ENCODE measurements around the gene CCNL2. TPM values are rescaled to one million over a fixed set of nuclear protein-coding genes. Genes with fewer than 3 reads are reported as not detected.
"Not testable (repeated sequence)": the region's sequence is repeated elsewhere in the genome, so short reads cannot be mapped to it uniquely, and the experiment has no call there.

CCNL2 gene
- total and polyA plus RNA-seq, 5 donors = 61.2 to 83.1 (median 71.3) TPM

DNA sequence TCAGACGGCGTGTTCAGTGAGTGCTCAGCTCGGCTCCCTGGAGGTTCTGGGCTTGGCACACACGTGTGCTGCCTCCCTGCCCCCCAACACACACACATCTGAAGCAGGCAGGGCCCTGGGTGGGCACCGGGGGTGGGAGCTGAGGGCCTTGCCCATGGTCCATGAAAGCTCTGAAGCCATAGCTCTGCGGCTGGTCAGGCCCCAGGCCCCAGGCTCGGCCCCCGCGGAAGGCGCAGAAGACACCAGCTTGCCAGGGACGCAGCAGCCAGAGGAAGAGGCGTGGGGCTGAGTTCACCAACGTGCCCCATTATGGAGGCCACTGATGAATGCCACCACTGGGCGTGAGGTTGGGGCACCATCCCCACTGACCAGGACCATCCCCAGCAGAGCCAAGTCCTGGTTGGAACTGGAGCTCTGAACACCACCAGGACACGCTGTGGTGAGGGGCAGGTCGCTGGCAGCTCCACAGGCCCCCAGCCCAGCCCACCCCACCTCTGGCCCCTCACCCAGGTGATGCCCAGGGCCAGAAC is 28.3 kb downstream of the CCNL2 start:
- no peaks in the 10 kb centered on the region for H3K9me3 ChIP-seq (ENCODE audit: control insufficient read depth, low read length)
- ATAC-seq = no peak
- H3K4me1 ChIP-seq (ENCODE audit: control insufficient read depth, insufficient read depth, low read length) = peaks cover 2% of the 10 kb centered on the region
- WGBS = 81% methylated on average over 16 of the region's 16 CpGs
- no peak overlapping the region for H3K4me3 ChIP-seq (ENCODE audit: low read length)
- no peaks in the 10 kb centered on the region for H3K27me3 ChIP-seq (ENCODE audit: control insufficient read depth, insufficient read depth)
- DNase-seq = peak in 1 of 3 donors; percentile 56
- H3K27ac ChIP-seq (ENCODE audit: low read length) = no peak overlapping the region
- intact Hi-C loops (cut with DNase I) = no loop called here

DNA sequence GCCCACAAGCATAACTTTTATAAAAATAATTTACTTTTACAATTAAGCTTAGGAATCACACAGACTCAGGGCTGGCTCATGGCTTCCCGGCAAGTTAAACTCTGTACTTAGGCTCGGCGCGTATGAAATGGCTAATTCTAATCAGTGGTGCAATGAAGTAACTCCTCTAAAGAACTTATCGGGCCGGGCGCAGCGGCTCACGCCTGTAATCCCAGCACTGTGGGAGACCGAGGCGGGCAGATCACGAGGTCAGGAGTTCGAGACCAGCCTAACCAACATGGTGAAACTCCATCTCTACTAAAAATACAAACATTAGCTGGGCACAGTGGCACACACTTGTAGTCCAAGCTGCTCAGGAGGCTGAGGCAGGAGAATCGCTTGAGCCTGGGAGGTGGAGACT is 29.0 kb downstream of the CCNL2 start:
- H3K27me3 ChIP-seq (ENCODE audit: control insufficient read depth, insufficient read depth); H3K27ac ChIP-seq (ENCODE audit: low read length); H3K4me1 ChIP-seq (ENCODE audit: control insufficient read depth, insufficient read depth, low read length); ATAC-seq; H3K9me3 ChIP-seq (ENCODE audit: control insufficient read depth, low read length); H3K4me3 ChIP-seq (ENCODE audit: low read length); intact Hi-C loops (cut with DNase I): not testable (repeated sequence)
- WGBS = 93% methylated on average over 14 of the region's 14 CpGs
- peak in 1 of 3 donors; percentile 14 for DNase-seq

- intact Hi-C loops (cut with DNase I) = no loop called here
- Histone ChIP-seq H3K27me3 (ENCODE audit: control insufficient read depth, insufficient read depth) (no peaks in the 10 kb centered on the region), H3K4me1 (ENCODE audit: control insufficient read depth, insufficient read depth, low read length) (peaks cover 2% of the 10 kb centered on the region), H3K27ac (ENCODE audit: low read length) (no peak overlapping the region), H3K4me3 (ENCODE audit: low read length) (no peak overlapping the region), H3K9me3 (ENCODE audit: control insufficient read depth, low read length) (no peaks in the 10 kb centered on the region)
- WGBS = 96% methylated on average over 5 of the region's 5 CpGs
- ATAC-seq (no peak), DNase-seq (no peak)
These were observed 31.8 kb downstream of the CCNL2 start for GRCh38 chr1:1367315-1367714.

- H3K27ac ChIP-seq (ENCODE audit: low read length) = no peak overlapping the region
- 97% methylated on average over 3 of the region's 3 CpGs for WGBS
- H3K4me3 ChIP-seq (ENCODE audit: low read length) = no peak overlapping the region
- ATAC-seq (no peak), DNase-seq (no peak)
- H3K27me3 ChIP-seq (ENCODE audit: control insufficient read depth, insufficient read depth) = no peaks in the 10 kb centered on the region
- H3K4me1 ChIP-seq (ENCODE audit: control insufficient read depth, insufficient read depth, low read length) = no peaks in the 10 kb centered on the region
- intact Hi-C loops (cut with DNase I) = no loop called here
- H3K9me3 ChIP-seq (ENCODE audit: control insufficient read depth, low read length) = no peaks in the 10 kb centered on the region
These were observed 32.5 kb downstream of the CCNL2 start for GRCh38 chr1:1366699-1367066.

DNA sequence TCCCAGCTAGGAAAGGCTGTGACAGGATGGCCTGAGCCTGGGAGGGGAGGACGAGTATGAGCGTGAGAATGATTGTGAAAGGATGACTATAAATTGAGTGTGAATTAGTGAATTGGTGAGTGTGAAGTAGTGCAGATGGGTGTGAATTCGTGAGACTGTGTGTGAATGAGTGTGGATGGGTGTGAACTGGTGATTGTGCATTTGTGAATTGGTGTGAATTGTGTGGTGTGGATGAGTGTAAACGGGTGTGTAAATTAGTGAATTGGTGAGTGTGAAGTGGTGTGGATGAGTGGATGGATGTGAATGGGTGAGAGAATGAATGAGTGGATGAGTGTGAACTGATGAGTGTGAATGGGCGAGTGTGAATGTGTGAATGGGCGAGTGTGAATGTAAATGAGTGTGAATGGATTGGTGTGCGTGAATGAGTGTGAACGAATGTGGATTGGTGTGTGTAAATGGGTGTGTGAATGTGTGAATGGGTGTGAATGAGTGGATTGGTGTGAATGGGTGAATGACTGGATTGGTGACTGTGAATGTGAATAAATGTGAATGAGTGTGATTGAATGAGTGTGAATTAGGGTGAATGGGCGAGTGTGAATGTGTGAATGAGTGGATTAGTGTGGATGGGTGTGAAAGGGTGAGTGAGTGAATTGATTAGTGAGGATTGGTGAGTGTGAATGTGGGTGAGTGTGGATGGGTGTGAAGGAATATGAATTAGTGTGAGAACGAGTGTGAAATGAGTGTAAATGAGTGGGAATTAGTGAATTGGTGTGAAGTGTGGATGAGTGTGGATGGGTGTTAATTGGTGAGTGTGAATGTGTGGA is 33.0 kb downstream of the CCNL2 start:
- Histone ChIP-seq H3K27me3 (ENCODE audit: control insufficient read depth, insufficient read depth) (no peaks in the 10 kb centered on the region), H3K9me3 (ENCODE audit: control insufficient read depth, low read length) (no peaks in the 10 kb centered on the region), H3K4me3 (ENCODE audit: low read length) (no peak overlapping the region), H3K4me1 (ENCODE audit: control insufficient read depth, insufficient read depth, low read length) (no peaks in the 10 kb centered on the region), H3K27ac (ENCODE audit: low read length) (no peak overlapping the region)
- DNase-seq (peak in 1 of 3 donors; percentile 15), ATAC-seq (no peak)
- WGBS = 83% methylated on average over 10 of the region's 10 CpGs
- intact Hi-C loops (cut with DNase I) = no loop called here

DNA sequence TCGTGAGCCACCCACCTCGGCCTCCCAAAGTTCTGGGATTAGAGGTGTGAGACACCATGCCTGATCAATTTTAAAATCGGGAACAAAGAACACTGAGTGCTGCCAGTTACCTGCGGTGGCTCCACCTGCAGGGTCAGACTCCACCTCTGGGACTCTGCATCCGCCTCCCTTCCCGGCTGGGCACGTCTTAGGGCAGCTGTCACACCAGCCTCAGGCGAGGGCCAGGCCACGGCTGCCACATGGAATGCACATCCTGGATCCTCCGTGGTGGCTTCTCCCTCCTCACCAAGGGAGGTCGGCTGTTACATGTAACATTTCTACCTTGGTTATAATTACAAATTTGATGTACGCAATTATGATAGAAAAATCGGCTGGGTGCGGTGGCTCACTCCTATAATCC is 34.9 kb downstream of the CCNL2 start:
- H3K4me1 ChIP-seq (ENCODE audit: control insufficient read depth, insufficient read depth, low read length) = peaks cover 4% of the 10 kb centered on the region
- H3K4me3 ChIP-seq (ENCODE audit: low read length) = no peak overlapping the region
- DNase-seq = peak in 2 of 3 donors; percentile 38 to 46
- H3K9me3 ChIP-seq (ENCODE audit: control insufficient read depth, low read length) = no peaks in the 10 kb centered on the region
- no peaks in the 10 kb centered on the region for H3K27me3 ChIP-seq (ENCODE audit: control insufficient read depth, insufficient read depth)
- ATAC-seq = no peak
- 82% methylated on average over 14 of the region's 14 CpGs for WGBS
- H3K27ac ChIP-seq (ENCODE audit: low read length) = no peak overlapping the region
- intact Hi-C loops (cut with DNase I) = no loop called here

DNA sequence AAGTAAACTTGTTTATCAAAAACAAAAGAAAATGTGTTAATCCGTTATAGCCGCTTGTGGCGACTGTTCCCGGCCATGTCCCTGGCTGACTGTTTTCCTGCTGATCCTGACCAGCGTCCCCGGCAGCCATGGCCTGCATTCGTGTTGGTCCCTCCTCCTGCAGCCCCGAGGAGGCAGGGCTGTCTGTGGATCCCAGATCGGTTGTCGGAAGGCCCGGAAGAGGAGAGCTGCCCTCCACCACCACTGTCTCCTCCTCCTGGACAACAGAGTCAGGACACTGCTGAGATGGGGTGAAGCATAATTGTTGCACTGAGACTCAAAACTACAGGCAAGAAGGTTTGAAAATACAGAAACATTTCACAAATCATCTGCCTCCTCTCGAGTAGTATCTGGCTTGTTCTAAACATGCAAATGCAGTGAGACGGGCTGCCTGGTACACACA is 37.1 kb downstream of the CCNL2 start:
- WGBS = 16% methylated on average over 13 of the region's 13 CpGs
- intact Hi-C loops (cut with DNase I) = no loop called here
- H3K4me1 ChIP-seq (ENCODE audit: control insufficient read depth, insufficient read depth, low read length) = peaks cover 4% of the 10 kb centered on the region
- H3K27ac ChIP-seq (ENCODE audit: low read length) = peak overlapping the region; percentile 4
- peak in 1 of 2 donors; percentile 35 for ATAC-seq
- H3K9me3 ChIP-seq (ENCODE audit: control insufficient read depth, low read length) = no peaks in the 10 kb centered on the region
- H3K27me3 ChIP-seq (ENCODE audit: control insufficient read depth, insufficient read depth) = no peaks in the 10 kb centered on the region
- H3K4me3 ChIP-seq (ENCODE audit: low read length) = no peak overlapping the region
- DNase-seq = peak; percentile 72 to 88 (median 81)

GRCh38 chr1:1361233-1361981 is 37.7 kb downstream of the CCNL2 start:
- WGBS = 75% methylated on average over 35 of the region's 35 CpGs
- H3K27ac ChIP-seq (ENCODE audit: low read length) = no peak overlapping the region
- H3K4me3 ChIP-seq (ENCODE audit: low read length) = no peak overlapping the region
- DNase-seq (peak; percentile 26 to 55 (median 53)), ATAC-seq (no peak)
- H3K27me3 ChIP-seq (ENCODE audit: control insufficient read depth, insufficient read depth) = no peaks in the 10 kb centered on the region
- H3K9me3 ChIP-seq (ENCODE audit: control insufficient read depth, low read length) = no peaks in the 10 kb centered on the region
- peaks cover 4% of the 10 kb centered on the region for H3K4me1 ChIP-seq (ENCODE audit: control insufficient read depth, insufficient read depth, low read length)
- intact Hi-C loops (cut with DNase I) = no loop called here

DNA sequence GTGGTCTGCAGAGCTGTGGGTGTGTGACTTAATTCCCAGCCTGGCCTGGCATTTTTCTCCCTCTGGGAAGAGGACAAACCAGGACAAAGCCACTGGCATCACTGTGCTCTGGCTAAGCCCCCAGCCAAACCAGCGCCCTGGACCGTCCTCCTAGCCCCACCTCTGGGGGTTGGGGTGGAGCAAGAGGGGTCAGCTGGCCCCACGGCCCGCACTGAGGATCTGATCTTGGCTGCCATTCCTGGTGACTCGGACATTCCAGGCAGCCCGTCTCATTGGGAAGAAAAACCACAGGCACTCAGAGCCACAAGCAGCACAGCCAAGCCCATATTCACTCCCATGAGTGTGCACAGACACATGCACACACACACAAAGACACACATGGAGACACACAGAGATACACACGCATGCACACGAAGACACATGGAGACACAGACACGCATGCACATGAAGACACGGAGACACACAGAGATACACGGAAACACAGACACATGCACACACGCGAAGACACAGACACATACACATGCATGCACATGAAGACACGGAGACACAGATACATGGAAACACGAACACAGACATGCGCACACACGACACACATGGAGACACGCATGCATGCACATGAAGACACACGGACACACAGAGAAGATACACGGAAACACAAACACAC is 38.5 kb downstream of the CCNL2 start:
- WGBS = 68% methylated on average over 20 of the region's 20 CpGs
- intact Hi-C loops (cut with DNase I) = no loop called here
- Histone ChIP-seq H3K9me3 (ENCODE audit: control insufficient read depth, low read length) (no peaks in the 10 kb centered on the region), H3K4me3 (ENCODE audit: low read length) (no peak overlapping the region), H3K27ac (ENCODE audit: low read length) (no peak overlapping the region), H3K27me3 (ENCODE audit: control insufficient read depth, insufficient read depth) (no peaks in the 10 kb centered on the region), H3K4me1 (ENCODE audit: control insufficient read depth, insufficient read depth, low read length) (peaks cover 4% of the 10 kb centered on the region)
- peak; percentile 80 to 90 (median 90) for DNase-seq
- ATAC-seq = peak; percentile 39 to 55

- DNase-seq = peak; percentile 50 to 85 (median 77)
- intact Hi-C loops (cut with DNase I) = no loop called here
- Histone ChIP-seq H3K9me3 (ENCODE audit: control insufficient read depth, low read length) (no peaks in the 10 kb centered on the region), H3K27ac (ENCODE audit: low read length) (peak overlapping the region; percentile 19), H3K27me3 (ENCODE audit: control insufficient read depth, insufficient read depth) (no peaks in the 10 kb centered on the region), H3K4me1 (ENCODE audit: control insufficient read depth, insufficient read depth, low read length) (peaks cover 4% of the 10 kb centered on the region), H3K4me3 (ENCODE audit: low read length) (no peak overlapping the region)
- 48% methylated on average over 28 of the region's 28 CpGs for WGBS
- ATAC-seq = peak; percentile 4 to 5
These were observed 39.3 kb downstream of the CCNL2 start for GRCh38 chr1:1359664-1360468.
